ENCODE data around the gene GDPD5. TPM values are rescaled to one million over a fixed set of nuclear protein-coding genes. Genes with fewer than 3 reads are reported as not detected.

Gene GDPD5
- total and polyA plus RNA-seq, 10 of the 15 experiments (the other 5 are each of a cell fraction or from before 2014, with no cell fraction given) = 0.10 to 30.0 (median 6.7) TPM

DNA sequence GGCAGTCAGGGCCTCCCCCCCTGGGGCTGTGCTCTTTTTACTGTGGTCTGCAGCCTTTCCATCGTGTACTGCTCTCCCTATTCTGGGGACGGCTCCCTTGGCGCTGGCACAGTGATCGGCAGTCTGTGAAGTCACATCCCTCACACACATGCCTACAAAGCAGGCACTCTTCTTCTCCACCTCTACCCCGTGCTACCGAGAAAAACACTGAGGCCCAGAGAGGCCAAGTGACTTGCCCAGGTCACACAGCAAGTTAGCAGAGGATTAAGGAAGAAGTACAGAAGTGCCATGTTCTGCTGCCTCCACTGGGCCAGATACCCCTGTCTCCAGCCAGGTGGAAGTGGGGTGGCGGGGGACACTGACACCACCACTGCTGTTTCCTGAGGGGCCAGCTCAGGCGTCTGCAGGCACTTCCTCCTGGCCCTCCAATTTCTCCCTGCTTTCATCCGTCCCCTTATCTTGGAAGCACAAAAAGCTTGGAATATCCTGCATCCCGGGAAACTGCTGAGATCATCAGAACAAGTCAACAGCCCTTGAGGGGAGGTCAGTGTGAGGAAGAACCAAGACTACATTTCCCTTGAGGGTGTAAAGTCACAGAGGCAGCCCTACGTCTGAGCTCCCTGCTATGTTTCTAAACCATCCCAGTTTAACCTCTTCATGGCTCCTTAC lies 62.5 kb downstream of the GDPD5 start (continued):
- TF ChIP-seq, protein P1, sequence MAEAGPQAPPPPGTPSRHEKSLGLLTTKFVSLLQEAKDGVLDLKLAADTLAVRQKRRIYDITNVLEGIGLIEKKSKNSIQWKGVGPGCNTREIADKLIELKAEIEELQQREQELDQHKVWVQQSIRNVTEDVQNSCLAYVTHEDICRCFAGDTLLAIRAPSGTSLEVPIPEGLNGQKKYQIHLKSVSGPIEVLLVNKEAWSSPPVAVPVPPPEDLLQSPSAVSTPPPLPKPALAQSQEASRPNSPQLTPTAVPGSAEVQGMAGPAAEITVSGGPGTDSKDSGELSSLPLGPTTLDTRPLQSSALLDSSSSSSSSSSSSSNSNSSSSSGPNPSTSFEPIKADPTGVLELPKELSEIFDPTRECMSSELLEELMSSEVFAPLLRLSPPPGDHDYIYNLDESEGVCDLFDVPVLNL (IDR thresholded peaks at IDR 0.05; ENCODE audit: low read depth, low read length) = no peak
- TF ChIP-seq, protein P2, sequence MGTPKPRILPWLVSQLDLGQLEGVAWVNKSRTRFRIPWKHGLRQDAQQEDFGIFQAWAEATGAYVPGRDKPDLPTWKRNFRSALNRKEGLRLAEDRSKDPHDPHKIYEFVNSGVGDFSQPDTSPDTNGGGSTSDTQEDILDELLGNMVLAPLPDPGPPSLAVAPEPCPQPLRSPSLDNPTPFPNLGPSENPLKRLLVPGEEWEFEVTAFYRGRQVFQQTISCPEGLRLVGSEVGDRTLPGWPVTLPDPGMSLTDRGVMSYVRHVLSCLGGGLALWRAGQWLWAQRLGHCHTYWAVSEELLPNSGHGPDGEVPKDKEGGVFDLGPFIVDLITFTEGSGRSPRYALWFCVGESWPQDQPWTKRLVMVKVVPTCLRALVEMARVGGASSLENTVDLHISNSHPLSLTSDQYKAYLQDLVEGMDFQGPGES (IDR thresholded peaks at IDR 0.05) = no peak
- no peak for TF ChIP-seq SIN3A (IDR thresholded peaks at IDR 0.05; ENCODE audit: low read depth, low read length)
- TF ChIP-seq NFXL1 (IDR thresholded peaks at IDR 0.05; ENCODE audit: borderline replicate concordance) = no peak
- no peak for TF ChIP-seq NFYB (IDR thresholded peaks at IDR 0.05; ENCODE audit: insufficient read depth, low read depth, low read length)
- TF ChIP-seq JUNB (IDR thresholded peaks at IDR 0.05) = no peak
- TF ChIP-seq FOS (IDR thresholded peaks at IDR 0.05; ENCODE audit: borderline replicate concordance, extremely low read depth, insufficient read length) = no peak

DNA sequence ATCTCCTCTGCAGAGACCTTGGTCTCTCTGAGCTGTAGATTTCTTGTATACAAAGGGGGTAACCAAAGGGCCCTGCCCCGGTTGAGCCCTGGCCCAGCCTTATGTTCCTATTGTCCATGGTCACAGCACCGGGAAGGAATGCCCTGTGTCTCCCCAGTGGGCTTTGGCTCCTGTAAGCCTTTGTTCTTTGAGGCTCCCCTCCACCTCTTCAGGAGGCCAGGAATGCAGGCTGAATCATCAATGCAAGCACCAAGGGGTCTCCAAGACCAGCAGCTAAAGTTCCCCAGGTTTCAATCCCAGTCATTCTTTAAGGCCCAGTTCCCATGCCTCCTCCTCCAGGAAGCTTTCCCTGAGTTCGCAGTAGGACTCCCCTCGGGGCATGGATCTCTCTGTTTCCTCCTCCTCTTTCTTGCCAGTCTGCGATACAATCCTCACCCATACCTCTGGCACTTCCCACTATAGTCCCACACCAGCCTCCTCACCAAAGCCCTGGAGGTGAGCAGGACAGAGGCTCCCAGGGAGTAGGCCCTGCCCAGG lies 63.6 kb downstream of the GDPD5 start:
- 73% methylated on average over 5 of the region's 5 CpGs for WGBS (ENCODE audit: insufficient coverage, insufficient replicate concordance, low lambda C conversion rate, missing lambda C conversion rate)
- no peaks in the 10 kb centered on the region for H3K9me3 ChIP-seq (replicated peaks; ENCODE audit: control insufficient read depth, insufficient read depth, low read length)
- SMC1A ChIA-PET (ENCODE audit: uncharacterized antibody, unreplicated experiment) = interaction anchor here (0.8 kb wide), 1 partner anchor 45 kb away, joined by 3 read pairs; no protein-coding TSS in a partner anchor
- no peak for DNase-seq (ENCODE audit: low read depth, low spot score)
- no peaks in the 10 kb centered on the region for H3K4me1 ChIP-seq (ENCODE audit: control insufficient read depth, insufficient read depth, low read length)
- no peak overlapping the region for H2AFZ ChIP-seq (ENCODE audit: control insufficient read depth, low read depth, low read length)
- no peaks in the 10 kb centered on the region for H3K79me2 ChIP-seq (ENCODE audit: control insufficient read depth, insufficient read depth, low read length)
- H4K20me1 ChIP-seq (ENCODE audit: control insufficient read depth, insufficient read depth) = no peaks in the 10 kb centered on the region
- TF ChIP-seq ATF7 (IDR thresholded peaks at IDR 0.05; ENCODE audit: low read depth) = no peak
- TF ChIP-seq BHLHE40 (IDR thresholded peaks at IDR 0.05; ENCODE audit: borderline replicate concordance in 1 of 2, low read depth in 2 of 2, low read length in 1 of 2) = no peak
- no peak for TF ChIP-seq TARDBP (IDR thresholded peaks at IDR 0.05; ENCODE audit: borderline replicate concordance)
- TF ChIP-seq, protein P3, sequence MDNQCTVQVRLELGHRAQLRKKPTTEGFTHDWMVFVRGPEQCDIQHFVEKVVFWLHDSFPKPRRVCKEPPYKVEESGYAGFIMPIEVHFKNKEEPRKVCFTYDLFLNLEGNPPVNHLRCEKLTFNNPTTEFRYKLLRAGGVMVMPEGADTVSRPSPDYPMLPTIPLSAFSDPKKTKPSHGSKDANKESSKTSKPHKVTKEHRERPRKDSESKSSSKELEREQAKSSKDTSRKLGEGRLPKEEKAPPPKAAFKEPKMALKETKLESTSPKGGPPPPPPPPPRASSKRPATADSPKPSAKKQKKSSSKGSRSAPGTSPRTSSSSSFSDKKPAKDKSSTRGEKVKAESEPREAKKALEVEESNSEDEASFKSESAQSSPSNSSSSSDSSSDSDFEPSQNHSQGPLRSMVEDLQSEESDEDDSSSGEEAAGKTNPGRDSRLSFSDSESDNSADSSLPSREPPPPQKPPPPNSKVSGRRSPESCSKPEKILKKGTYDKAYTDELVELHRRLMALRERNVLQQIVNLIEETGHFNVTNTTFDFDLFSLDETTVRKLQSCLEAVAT (IDR thresholded peaks at IDR 0.05) = no peak
- TF ChIP-seq, protein P4, sequence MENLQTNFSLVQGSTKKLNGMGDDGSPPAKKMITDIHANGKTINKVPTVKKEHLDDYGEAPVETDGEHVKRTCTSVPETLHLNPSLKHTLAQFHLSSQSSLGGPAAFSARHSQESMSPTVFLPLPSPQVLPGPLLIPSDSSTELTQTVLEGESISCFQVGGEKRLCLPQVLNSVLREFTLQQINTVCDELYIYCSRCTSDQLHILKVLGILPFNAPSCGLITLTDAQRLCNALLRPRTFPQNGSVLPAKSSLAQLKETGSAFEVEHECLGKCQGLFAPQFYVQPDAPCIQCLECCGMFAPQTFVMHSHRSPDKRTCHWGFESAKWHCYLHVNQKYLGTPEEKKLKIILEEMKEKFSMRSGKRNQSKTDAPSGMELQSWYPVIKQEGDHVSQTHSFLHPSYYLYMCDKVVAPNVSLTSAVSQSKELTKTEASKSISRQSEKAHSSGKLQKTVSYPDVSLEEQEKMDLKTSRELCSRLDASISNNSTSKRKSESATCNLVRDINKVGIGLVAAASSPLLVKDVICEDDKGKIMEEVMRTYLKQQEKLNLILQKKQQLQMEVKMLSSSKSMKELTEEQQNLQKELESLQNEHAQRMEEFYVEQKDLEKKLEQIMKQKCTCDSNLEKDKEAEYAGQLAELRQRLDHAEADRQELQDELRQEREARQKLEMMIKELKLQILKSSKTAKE (IDR thresholded peaks at IDR 0.05; ENCODE audit: low read depth, poor library complexity, severe bottlenecking) = no peak
- no peak for TF ChIP-seq MEF2A (IDR thresholded peaks at IDR 0.05; ENCODE audit: insufficient read depth, low read depth, low read length)
- TF ChIP-seq BMI1 (IDR thresholded peaks at IDR 0.05; ENCODE audit: borderline replicate concordance) = no peak
- no peak for TF ChIP-seq PAX5 (IDR thresholded peaks at IDR 0.05; ENCODE audit: borderline replicate concordance, low read depth, low read length)
- intact Hi-C loops (cut with micrococcal nuclease; ENCODE audit: unreplicated experiment) (no loop called here), in situ Hi-C loops (cut with MboI) (no loop called here)
- POLR2A ChIA-PET = no interaction called here
- no peak overlapping the region for H3K9ac ChIP-seq (ENCODE audit: control insufficient read depth, insufficient read depth, low read length)
- RAD21 ChIA-PET (ENCODE audit: unreplicated experiment) = interaction anchor here (0.7 kb wide), 1 partner anchor 69 kb away, joined by 3 read pairs; no protein-coding TSS in a partner anchor
- no peak for FAIRE-seq
- H3K27ac ChIP-seq (ENCODE audit: control insufficient read depth, insufficient read depth) = no peak overlapping the region
- no peak for ATAC-seq
- no peak overlapping the region for H3K4me3 ChIP-seq
- H3K36me3 ChIP-seq (ENCODE audit: control insufficient read depth in 2 of 2, insufficient read depth in 2 of 2, low read length in 1 of 2) = no peaks in the 10 kb centered on the region
- CTCF ChIA-PET = interaction anchor here (0.9 kb wide), 2 partner anchors 11 to 63 kb away, joined by 3 read pairs; partner anchors contain the start of gene GDPD5
- no peak overlapping the region for H3K4me2 ChIP-seq (ENCODE audit: control insufficient read depth, insufficient read depth)
- BruUV-seq (replicated peaks) = no TSS peak
- H3K27me3 ChIP-seq (replicated peaks in 1 of 2; ENCODE audit: control insufficient read depth in 2 of 2, insufficient read depth in 2 of 2, low read length in 1 of 2) = no peaks in the 10 kb centered on the region
